ENCODE data around the gene FBXO2.

DNA sequence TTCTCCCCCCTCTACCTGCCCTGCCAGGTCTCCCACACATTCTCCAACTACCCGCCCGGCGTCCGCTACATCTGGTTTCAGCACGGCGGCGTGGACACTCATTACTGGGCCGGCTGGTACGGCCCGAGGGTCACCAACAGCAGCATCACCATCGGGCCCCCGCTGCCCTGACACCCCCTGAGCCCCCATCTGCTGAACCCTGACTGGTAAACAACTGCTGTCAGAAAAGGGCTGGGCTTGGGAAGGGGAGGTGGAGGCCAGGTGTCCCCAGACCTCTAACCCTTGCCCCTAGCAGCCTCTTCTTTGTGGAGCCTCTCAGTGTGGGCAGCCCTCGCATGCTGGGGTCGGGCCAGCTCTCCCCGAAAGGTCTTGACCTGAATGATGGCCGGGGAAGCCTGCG, 6.9 kb upstream of the FBXO2 start:
- TF ChIP-seq POLR2AphosphoS5 (IDR thresholded peaks at IDR 0.05; ENCODE audit: low read depth, low read length) (no peak), CEBPB (IDR thresholded peaks at IDR 0.05; ENCODE audit: low read depth) (no peak), EZH2phosphoT487 (IDR thresholded peaks at IDR 0.05; ENCODE audit: borderline replicate concordance) (no peak), YY1 (IDR thresholded peaks at IDR 0.05; ENCODE audit: extremely low read depth, insufficient replicate concordance, low read depth, low read length) (no peak), EZH2 (IDR thresholded peaks at IDR 0.05) (no peak)
- TF ChIP-seq, protein P1, sequence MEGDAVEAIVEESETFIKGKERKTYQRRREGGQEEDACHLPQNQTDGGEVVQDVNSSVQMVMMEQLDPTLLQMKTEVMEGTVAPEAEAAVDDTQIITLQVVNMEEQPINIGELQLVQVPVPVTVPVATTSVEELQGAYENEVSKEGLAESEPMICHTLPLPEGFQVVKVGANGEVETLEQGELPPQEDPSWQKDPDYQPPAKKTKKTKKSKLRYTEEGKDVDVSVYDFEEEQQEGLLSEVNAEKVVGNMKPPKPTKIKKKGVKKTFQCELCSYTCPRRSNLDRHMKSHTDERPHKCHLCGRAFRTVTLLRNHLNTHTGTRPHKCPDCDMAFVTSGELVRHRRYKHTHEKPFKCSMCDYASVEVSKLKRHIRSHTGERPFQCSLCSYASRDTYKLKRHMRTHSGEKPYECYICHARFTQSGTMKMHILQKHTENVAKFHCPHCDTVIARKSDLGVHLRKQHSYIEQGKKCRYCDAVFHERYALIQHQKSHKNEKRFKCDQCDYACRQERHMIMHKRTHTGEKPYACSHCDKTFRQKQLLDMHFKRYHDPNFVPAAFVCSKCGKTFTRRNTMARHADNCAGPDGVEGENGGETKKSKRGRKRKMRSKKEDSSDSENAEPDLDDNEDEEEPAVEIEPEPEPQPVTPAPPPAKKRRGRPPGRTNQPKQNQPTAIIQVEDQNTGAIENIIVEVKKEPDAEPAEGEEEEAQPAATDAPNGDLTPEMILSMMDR (IDR thresholded peaks at IDR 0.05 in 2 of 3, conservative IDR thresholded peaks at IDR 0.05 in 1 of 3; ENCODE audit: borderline replicate concordance in 1 of 3, insufficient read depth in 1 of 3, low read depth in 2 of 3, low read length in 2 of 3): no peak
- TF ChIP-seq, protein P2, sequence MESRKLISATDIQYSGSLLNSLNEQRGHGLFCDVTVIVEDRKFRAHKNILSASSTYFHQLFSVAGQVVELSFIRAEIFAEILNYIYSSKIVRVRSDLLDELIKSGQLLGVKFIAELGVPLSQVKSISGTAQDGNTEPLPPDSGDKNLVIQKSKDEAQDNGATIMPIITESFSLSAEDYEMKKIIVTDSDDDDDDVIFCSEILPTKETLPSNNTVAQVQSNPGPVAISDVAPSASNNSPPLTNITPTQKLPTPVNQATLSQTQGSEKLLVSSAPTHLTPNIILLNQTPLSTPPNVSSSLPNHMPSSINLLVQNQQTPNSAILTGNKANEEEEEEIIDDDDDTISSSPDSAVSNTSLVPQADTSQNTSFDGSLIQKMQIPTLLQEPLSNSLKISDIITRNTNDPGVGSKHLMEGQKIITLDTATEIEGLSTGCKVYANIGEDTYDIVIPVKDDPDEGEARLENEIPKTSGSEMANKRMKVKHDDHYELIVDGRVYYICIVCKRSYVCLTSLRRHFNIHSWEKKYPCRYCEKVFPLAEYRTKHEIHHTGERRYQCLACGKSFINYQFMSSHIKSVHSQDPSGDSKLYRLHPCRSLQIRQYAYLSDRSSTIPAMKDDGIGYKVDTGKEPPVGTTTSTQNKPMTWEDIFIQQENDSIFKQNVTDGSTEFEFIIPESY (IDR thresholded peaks at IDR 0.05; ENCODE audit: extremely low read depth, insufficient replicate concordance, low read length): no peak
